ENCODE results near the gene MRPL47.
A peak's percentile ranks its signal among the peaks of the same experiment; 100 is the strongest.

Gene MRPL47

DNA sequence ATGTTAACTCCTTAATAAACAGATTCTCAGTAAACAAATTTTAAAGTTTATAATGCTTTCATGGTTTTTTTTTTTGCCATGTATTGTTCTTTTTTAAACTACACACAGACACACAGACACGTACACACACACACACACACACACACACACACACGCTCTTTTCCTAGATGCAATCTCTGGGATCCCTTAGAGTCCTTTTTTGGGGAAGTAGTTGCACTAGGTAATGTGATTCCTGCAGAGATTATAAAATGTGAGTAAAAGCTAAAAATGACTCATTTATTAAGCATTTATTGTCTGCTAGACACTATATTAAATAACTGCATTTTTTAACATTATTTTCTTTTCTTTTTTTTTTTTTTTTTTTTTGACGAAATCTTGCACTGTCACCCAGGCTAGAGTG, 20.0 kb upstream of the MRPL47 start:
- Histone ChIP-seq H3K4me3 (ENCODE audit: low read length in 2 of 2) (no peak overlapping the region), H3K27me3 (ENCODE audit: control insufficient read depth in 1 of 2, insufficient read depth in 2 of 2, low read length in 2 of 2) (no peaks in the 10 kb centered on the region), H3K36me3 (ENCODE audit: control insufficient read depth in 2 of 2, insufficient read depth in 2 of 2, low read length in 2 of 2) (peaks cover 30 to 33% of the 10 kb centered on the region in 2 donors), H3K9ac (ENCODE audit: low read length in 2 of 2) (no peak overlapping the region), H3K4me1 (ENCODE audit: control insufficient read depth, insufficient read depth, low read length) (no peaks in the 10 kb centered on the region), H3K9me3 (ENCODE audit: control insufficient read depth in 2 of 2, low read length in 2 of 2) (no peaks in the 10 kb centered on the region), H3K27ac (ENCODE audit: low read length) (no peak overlapping the region)

DNA sequence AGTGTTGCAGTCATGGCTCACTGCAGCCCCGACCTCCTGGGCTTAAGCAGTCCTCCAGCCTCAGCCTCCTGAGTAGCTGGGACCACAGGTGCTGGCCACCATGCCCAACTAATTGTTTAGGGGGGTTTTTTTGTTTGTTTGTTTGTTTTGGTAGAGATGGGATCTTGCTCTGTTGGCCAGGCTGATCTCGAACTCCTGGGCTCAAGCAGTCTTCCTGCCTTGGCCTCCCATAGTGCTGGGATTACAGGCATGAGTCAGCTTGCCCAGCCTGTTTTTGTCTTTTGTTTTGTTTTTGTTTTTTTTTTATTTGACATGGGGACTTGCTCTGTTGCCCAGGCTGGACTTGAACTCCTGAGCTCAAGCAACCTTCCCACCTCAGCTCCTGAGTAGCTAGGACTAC, 17.6 kb upstream of the MRPL47 start:
- Histone ChIP-seq H3K36me3 (ENCODE audit: control insufficient read depth in 2 of 2, insufficient read depth in 2 of 2, low read length in 2 of 2) (peaks cover 37 to 38% of the 10 kb centered on the region in 2 donors), H3K4me1 (ENCODE audit: control insufficient read depth, insufficient read depth, low read length) (no peaks in the 10 kb centered on the region), H3K27me3 (ENCODE audit: control insufficient read depth in 1 of 2, insufficient read depth in 2 of 2, low read length in 2 of 2) (no peaks in the 10 kb centered on the region), H3K9ac (ENCODE audit: low read length in 2 of 2) (no peak overlapping the region), H3K27ac (ENCODE audit: low read length) (no peak overlapping the region), H3K9me3 (ENCODE audit: control insufficient read depth in 2 of 2, low read length in 2 of 2) (no peaks in the 10 kb centered on the region), H3K4me3 (ENCODE audit: low read length in 2 of 2) (no peak overlapping the region)

DNA sequence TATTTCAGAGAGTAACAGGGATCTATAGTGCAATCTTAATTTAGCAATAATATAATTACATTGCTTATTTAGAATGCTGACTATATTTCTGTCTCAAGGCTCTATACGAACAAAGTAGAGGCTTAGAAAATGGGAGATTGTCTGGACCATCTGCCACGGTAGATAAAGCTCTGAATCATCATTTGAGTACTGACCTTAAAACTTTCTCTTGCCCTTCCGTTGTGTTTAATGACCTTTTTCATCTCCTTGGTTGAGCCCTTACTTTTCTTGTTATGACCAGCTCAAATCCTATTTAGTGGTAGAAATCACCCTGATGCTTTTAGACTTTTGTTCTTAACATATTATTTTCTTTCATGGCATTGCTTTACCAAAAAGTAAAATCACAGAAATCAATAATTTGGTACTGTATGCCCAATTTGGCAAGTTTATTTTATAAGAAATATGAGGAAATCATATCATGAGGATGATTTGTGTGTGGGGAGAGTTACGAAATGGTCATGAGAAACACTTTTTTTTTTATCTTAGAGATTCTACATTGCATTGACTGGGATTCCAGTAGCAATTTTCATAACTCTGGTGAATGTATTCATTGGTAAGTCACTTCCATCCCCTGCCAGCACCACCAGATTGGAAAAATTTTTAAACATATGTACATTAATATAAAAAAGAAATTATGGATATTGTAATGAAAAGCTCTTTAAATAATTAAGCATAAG, 11.2 kb upstream of the MRPL47 start:
- Histone ChIP-seq H3K4me1 (ENCODE audit: control insufficient read depth, insufficient read depth, low read length) (no peaks in the 10 kb centered on the region), H3K4me3 (ENCODE audit: low read length in 2 of 2) (no peak overlapping the region), H3K27ac (ENCODE audit: low read length) (no peak overlapping the region), H3K36me3 (ENCODE audit: control insufficient read depth in 2 of 2, insufficient read depth in 2 of 2, low read length in 2 of 2) (peaks cover 5 to 11% of the 10 kb centered on the region in 2 donors), H3K9ac (ENCODE audit: low read length in 2 of 2) (no peak overlapping the region), H3K27me3 (ENCODE audit: control insufficient read depth in 1 of 2, insufficient read depth in 2 of 2, low read length in 2 of 2) (no peaks in the 10 kb centered on the region), H3K9me3 (ENCODE audit: control insufficient read depth in 2 of 2, low read length in 2 of 2) (no peaks in the 10 kb centered on the region)

DNA sequence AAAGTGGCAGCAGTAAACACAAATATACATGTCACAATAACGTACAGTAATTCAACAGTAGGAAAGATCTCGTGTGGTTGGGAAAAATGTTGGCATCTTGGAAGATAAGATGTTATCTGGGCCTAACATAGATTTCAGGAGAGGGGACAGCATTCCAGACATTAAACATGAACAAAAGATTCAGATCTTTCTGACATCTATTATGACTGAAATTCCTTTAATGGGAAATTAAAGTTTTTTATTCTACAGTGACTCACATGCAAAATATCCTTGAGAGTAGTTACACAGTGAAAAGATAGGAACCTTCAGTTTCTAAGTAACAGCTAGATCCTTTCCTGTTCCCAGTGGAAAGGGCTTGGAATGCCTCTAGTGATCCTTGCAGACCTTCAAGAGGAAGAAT, 9.4 kb upstream of the MRPL47 start:
- Histone ChIP-seq H3K36me3 (ENCODE audit: control insufficient read depth in 2 of 2, insufficient read depth in 2 of 2, low read length in 2 of 2) (peaks cover 5 to 11% of the 10 kb centered on the region in 2 donors), H3K4me1 (ENCODE audit: control insufficient read depth, insufficient read depth, low read length) (no peaks in the 10 kb centered on the region), H3K9me3 (ENCODE audit: control insufficient read depth in 2 of 2, low read length in 2 of 2) (no peaks in the 10 kb centered on the region), H3K27me3 (ENCODE audit: control insufficient read depth in 1 of 2, insufficient read depth in 2 of 2, low read length in 2 of 2) (no peaks in the 10 kb centered on the region), H3K4me3 (ENCODE audit: low read length in 2 of 2) (no peak overlapping the region), H3K27ac (ENCODE audit: low read length) (no peak overlapping the region), H3K9ac (ENCODE audit: low read length in 2 of 2) (no peak overlapping the region)

DNA sequence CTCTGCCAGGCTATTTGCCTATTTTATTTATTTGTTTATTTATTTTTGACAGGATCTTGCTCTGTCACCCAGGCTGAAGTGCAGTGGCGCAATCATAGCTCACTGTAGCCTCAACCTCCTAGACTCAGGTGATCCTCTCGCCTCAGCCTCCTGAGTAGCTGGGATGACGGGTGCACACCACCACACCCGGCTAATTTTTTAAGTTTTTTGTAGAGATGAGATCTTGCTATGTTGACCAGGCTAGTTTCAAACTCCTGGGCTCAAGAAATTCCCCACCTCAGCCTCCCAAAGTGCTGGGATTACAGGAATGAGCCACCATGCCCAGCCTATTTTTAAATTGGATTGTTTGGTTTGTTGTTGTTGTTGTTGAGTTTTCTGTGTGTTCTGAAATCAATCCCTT, 5.6 kb upstream of the MRPL47 start:
- H3K9ac ChIP-seq (ENCODE audit: low read length in 2 of 2): no peak overlapping the region
- H3K27me3 ChIP-seq (ENCODE audit: control insufficient read depth in 1 of 2, insufficient read depth in 2 of 2, low read length in 2 of 2): no peaks in the 10 kb centered on the region
- no peak overlapping the region for H3K4me3 ChIP-seq (ENCODE audit: low read length in 2 of 2)
- H3K9me3 ChIP-seq (ENCODE audit: control insufficient read depth in 2 of 2, low read length in 2 of 2): no peaks in the 10 kb centered on the region
- no peak overlapping the region for H3K27ac ChIP-seq (ENCODE audit: low read length)
- peaks cover 0 to 8% of the 10 kb centered on the region in 2 donors for H3K36me3 ChIP-seq (ENCODE audit: control insufficient read depth in 2 of 2, insufficient read depth in 2 of 2, low read length in 2 of 2)
- peaks cover 3% of the 10 kb centered on the region for H3K4me1 ChIP-seq (ENCODE audit: control insufficient read depth, insufficient read depth, low read length)

DNA sequence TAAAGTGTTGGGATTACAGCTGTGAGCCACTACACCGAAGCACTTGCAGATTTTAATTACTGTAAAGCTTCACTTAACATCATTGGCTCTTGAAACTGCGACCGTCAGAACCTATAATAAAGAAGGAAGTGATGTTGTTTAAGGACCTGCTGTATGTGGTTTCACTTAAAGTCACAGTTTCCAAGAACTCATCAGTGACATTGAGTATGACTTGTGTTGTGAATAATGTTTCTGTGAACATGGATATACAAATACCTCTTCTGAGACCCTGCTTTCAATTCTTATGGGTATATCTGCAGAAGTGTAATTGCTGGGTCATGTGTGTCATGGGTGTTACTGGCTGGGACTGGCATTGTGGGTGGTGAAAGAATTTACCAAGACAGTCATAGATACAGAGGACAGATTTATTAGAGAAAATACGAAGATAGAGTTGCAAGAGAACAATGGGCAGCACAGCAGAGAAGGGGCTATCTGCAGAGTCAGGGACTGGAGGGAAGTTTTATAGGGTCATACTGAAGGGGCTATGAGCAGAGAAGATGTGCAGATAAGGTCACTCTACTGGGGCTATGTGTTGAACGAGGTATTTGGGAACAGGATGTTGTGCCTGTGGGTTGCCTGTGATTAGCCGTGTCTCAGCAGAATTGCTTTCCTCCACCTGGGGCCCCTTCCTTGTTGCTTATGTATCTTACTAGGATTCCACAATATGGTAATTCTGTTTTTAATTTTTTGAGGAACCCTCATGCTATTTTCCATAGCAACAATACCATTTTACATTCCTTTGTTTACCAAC, 4.7 kb upstream of the MRPL47 start:
- Histone ChIP-seq H3K27ac (ENCODE audit: low read length) (no peak overlapping the region), H3K27me3 (ENCODE audit: control insufficient read depth in 1 of 2, insufficient read depth in 2 of 2, low read length in 2 of 2) (no peaks in the 10 kb centered on the region), H3K4me1 (ENCODE audit: control insufficient read depth, insufficient read depth, low read length) (peaks cover 3% of the 10 kb centered on the region), H3K9me3 (ENCODE audit: control insufficient read depth in 2 of 2, low read length in 2 of 2) (no peaks in the 10 kb centered on the region), H3K4me3 (ENCODE audit: low read length in 2 of 2) (no peak overlapping the region), H3K36me3 (ENCODE audit: control insufficient read depth in 2 of 2, insufficient read depth in 2 of 2, low read length in 2 of 2) (peaks cover 0 to 8% of the 10 kb centered on the region in 2 donors), H3K9ac (ENCODE audit: low read length in 2 of 2) (no peak overlapping the region)

DNA sequence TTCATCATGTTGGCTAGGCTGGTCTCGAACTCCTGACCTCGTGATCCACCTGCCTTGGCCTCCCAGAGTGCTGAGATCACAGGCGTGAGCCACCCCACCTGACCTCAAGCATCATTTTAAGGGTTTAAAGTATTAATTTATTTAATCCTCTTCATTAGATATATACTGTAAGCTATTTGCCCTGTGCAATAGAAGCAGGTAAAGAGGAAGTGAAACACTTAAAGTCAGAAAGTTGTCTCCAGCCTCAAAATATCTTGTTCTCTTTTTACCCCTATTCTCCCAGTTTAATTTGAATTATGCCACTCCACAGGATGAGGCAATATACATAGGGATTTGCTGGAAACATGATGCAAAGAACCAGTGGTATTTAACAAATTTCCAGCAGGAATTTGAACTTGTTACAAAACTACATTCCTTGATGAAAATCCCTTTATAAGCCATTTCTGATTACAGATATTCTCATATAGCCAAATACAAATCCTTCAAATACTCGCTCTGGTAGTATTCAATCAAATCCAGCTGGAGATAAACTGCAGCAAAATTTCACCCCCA, 2.2 kb upstream of the MRPL47 start:
- no peaks in the 10 kb centered on the region for H3K9me3 ChIP-seq (ENCODE audit: control insufficient read depth in 2 of 2, low read length in 2 of 2)
- no peak overlapping the region for H3K27ac ChIP-seq (ENCODE audit: low read length)
- peaks cover 3 to 12% of the 10 kb centered on the region in 2 donors for H3K36me3 ChIP-seq (ENCODE audit: control insufficient read depth in 2 of 2, insufficient read depth in 2 of 2, low read length in 2 of 2)
- no peaks in the 10 kb centered on the region for H3K27me3 ChIP-seq (ENCODE audit: control insufficient read depth in 1 of 2, insufficient read depth in 2 of 2, low read length in 2 of 2)
- no peak overlapping the region for H3K9ac ChIP-seq (ENCODE audit: low read length in 2 of 2)
- H3K4me1 ChIP-seq (ENCODE audit: control insufficient read depth, insufficient read depth, low read length): peaks cover 6% of the 10 kb centered on the region
- no peak overlapping the region for H3K4me3 ChIP-seq (ENCODE audit: low read length in 2 of 2)

DNA sequence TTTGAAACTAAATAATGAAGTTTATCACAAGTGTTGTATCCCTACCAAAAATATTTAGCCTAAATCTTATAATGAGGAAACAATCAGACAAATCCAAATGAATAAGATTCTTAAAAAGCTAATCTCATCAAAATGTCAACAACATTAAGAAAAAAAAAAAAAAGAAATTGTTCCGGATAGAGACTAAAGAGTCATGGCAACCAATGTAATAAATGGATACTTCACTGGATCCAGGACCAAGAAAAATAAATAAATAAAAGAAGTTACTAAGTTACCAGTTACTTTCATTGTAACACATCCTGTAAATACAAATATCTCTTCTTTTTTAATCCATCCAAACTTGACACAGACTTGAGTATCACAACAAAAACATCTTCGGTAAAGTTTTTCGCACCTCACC, 607 bp downstream of the MRPL47 start:
- Histone ChIP-seq H3K4me3 (ENCODE audit: low read length in 2 of 2) (peak overlapping the region; percentile 93 to 99), H3K36me3 (ENCODE audit: control insufficient read depth in 2 of 2, insufficient read depth in 2 of 2, low read length in 2 of 2) (peaks cover 16 to 27% of the 10 kb centered on the region in 2 donors), H3K27ac (ENCODE audit: low read length) (peak overlapping the region; percentile 97), H3K4me1 (ENCODE audit: control insufficient read depth, insufficient read depth, low read length) (peaks cover 6% of the 10 kb centered on the region), H3K27me3 (ENCODE audit: control insufficient read depth in 1 of 2, insufficient read depth in 2 of 2, low read length in 2 of 2) (no peaks in the 10 kb centered on the region), H3K9me3 (ENCODE audit: control insufficient read depth in 2 of 2, low read length in 2 of 2) (no peaks in the 10 kb centered on the region), H3K9ac (ENCODE audit: low read length in 2 of 2) (peak overlapping the region; percentile 92 to 99)

DNA sequence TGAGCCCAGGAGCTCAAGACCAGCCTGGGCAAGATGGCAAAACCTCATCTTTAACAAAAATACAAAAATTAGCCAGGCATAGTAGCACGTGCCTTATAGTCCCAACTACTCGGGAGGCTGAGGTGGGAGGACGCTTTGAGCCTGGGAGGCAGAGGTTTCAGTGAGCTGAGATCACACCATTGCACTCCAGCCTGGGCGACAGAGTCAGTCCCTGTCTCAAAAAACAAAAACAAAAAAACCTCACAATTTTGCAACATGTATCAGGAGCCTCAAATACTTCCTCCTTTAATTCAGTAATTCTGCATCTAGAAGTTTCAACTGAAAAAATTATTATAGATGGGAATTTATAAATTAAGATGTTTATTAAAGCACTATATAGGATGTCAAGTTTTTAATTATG, 1.1 kb downstream of the MRPL47 start:
- peak overlapping the region; percentile 93 to 99 for H3K4me3 ChIP-seq (ENCODE audit: low read length in 2 of 2)
- peaks cover 6% of the 10 kb centered on the region for H3K4me1 ChIP-seq (ENCODE audit: control insufficient read depth, insufficient read depth, low read length)
- H3K36me3 ChIP-seq (ENCODE audit: control insufficient read depth in 2 of 2, insufficient read depth in 2 of 2, low read length in 2 of 2): peaks cover 19 to 32% of the 10 kb centered on the region in 2 donors

DNA sequence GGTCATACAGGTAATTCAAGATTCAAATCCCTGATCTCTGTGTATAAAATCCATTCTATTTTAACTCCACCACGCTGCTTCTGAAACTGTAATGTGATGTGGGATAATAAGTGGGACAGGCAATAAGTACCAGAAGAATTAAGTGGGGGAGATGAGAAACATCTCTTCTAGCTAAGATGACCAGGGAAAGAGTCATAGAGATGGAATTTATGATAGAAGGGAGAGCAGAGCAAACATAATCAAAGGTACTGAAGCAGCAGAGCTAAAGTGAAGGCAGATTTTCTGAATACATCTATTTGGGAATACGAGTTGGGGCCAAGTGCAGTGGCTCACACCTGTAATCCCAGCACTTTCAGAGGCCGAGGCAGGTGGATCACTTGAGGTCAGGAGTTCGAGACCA, 4.9 kb downstream of the MRPL47 start:
- Histone ChIP-seq H3K4me3 (ENCODE audit: low read length in 2 of 2) (no peak overlapping the region), H3K36me3 (ENCODE audit: control insufficient read depth in 2 of 2, insufficient read depth in 2 of 2, low read length in 2 of 2) (peaks cover 29 to 39% of the 10 kb centered on the region in 2 donors), H3K4me1 (ENCODE audit: control insufficient read depth, insufficient read depth, low read length) (peaks cover 3% of the 10 kb centered on the region), H3K9me3 (ENCODE audit: control insufficient read depth in 2 of 2, low read length in 2 of 2) (no peaks in the 10 kb centered on the region), H3K9ac (ENCODE audit: low read length in 2 of 2) (no peak overlapping the region), H3K27me3 (ENCODE audit: control insufficient read depth in 1 of 2, insufficient read depth in 2 of 2, low read length in 2 of 2) (no peaks in the 10 kb centered on the region), H3K27ac (ENCODE audit: low read length) (no peak overlapping the region)

More for the DNA sequence above, 1.1 kb downstream of the MRPL47 start:
- Histone ChIP-seq H3K27ac (ENCODE audit: low read length) (no peak overlapping the region), H3K27me3 (ENCODE audit: control insufficient read depth in 1 of 2, insufficient read depth in 2 of 2, low read length in 2 of 2) (no peaks in the 10 kb centered on the region), H3K9ac (ENCODE audit: low read length in 2 of 2) (no peak overlapping the region), H3K9me3 (ENCODE audit: control insufficient read depth in 2 of 2, low read length in 2 of 2) (no peaks in the 10 kb centered on the region)

Measured in stomach smooth muscle (tissue), 2 donors.